ENCODE measurements around the gene ADARB1.
A peak's percentile ranks its signal among the peaks of the same experiment; 100 is the strongest.

Gene ADARB1

DNA sequence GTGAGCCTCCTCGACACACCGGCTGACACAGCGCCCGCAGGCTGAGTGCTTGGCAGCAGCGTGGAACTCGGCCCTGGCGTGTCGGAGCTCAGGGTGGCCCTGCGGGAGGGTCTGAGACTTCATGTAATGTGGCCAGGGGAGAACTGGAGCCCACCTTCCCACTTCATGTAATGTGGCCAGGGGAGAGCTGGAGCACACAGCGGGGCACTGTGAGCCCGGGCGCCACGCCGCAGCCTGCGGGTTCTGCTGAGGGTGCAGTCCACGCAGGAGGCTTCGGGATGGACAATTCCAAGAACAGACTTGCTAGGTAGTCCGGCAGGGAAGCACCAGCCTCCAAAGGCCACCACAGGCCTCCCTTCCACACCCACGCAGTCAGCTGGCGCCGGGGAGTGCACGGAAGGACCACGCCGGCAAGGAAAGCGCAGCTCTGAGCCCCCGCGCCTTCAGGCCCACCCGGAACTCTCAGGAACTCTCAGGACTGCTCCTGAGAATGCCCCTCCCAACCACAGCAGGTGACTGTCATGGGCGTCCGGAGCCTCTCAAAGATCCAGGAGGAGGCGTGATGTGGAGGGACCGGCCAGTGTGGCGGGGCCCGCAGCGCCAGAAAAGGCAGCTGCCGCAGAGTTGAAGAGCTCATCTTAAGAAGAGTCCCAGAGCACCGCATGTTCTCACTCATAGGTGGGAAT lies 19.3 kb upstream of the ADARB1 start:
- DNase-seq (ENCODE audit: low read depth in 2 of 2) = no peak

DNA sequence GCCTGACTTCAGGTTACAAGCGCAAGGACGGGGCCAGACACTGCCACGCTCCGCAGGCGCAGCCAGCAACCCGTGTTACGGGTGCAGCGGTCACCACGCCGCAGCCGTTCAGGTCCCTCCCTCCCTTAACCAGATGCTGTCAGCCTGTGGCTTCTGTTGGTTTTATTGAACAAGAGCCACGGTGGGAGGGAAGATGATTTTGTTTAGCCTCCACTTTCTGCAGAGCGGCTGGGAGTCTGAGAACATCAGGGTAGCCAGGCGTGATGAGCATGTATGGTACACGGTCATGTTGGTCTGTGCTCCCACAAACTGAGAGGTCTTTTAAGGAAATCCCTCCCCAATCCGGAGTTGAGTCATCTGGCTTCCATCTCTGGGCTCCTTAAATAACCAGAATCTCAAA lies 18.5 kb upstream of the ADARB1 start:
- no peak for DNase-seq (ENCODE audit: low read depth in 2 of 2)

DNA sequence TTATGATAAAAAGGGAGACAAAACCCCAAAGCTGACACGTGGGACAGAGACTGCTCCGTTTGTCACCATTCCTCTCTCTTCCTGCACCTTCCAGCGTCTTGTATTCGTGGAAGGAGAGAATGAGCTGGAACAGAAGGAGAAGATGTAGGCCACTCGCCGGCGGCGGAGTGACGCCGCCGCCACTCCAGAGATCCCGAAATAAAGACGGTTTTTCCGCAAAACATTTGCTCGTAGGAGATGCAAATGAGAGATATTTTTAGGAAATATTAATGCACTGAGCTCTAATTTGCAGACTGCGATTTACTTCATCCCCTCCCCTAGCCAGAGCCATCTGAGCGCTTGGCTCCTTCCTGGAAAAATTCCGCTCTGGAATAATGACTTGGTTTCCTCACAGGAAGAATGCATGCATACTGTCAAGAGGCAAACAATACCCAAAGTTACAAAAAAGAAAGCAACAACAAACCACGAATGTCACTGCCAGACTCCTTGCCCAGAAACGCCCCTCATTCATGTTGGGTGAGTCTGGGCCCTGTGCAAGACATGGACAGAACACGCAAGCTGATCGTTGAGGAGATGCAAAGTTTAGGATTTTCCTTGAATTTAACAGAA lies 18.0 kb upstream of the ADARB1 start:
- no peak for DNase-seq (ENCODE audit: low read depth in 2 of 2)

DNA sequence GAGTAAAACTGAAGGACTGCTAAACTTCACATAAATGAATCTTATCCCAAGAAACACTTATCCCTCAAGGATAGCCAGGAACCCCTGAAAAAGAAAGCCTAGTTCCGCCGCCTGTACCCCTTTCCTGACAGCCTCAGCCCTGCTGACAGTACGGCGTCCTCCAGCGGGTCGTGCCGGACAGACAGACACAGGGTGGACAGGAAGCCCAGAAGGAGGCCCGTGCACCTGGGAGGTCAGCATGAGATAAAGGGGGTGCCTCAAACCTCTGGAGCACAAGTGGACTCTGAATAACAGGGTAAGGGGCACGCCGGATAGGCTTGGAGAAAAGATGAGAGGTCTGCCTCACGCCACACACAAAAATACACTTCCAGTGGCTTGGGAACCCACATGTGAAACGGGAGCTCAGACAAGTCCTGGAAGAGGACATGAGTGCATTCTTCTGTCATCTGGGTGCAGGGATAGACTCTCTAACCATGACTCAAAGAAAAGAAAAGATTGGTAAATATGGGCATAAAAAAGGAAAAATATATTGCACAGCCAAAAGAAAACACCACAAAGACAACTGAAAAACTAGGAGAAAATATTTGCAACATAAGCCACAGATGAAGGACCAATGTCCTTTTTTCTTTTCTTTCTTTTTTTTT lies 17.3 kb upstream of the ADARB1 start:
- no peak for DNase-seq (ENCODE audit: low read depth in 2 of 2)

DNA sequence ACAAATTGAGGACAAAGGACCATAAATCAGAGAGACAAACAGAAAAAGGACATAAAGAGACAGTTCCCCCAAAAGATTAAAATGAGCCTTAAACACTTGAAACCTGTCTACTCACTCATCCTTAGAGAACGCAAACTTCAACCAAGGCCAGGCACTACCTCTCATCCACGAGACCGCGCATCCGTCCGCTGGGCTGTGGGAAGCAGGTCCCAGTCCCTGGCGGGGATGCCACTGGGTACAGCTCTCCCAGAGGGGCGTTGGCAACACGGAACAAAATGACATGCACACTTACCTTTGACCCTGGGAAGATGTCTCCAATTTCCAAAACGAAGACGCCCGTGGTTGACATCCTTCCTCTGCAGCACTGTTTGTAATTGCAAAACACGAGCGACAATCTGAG lies 16.5 kb upstream of the ADARB1 start:
- DNase-seq (ENCODE audit: low read depth in 2 of 2) = no peak

DNA sequence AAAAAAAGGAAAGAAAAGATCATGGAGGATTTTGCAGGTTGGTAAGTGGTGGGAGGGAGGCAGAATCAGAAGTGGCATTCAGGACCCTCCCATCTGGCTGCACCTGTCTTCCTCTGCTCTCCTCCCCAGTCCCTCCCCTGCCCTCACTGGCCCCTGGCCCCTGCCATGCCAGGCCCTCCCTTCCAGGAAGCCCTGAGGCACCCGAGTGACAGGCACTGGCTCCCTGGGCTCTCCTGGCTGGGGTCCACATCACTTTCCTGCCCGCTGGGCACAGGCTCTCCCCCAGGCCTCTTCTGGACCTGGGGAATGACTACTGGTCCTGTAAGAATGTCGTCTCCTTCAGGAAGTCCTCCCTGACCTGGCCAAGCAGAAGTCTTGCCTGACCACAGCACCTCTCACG lies 15.3 kb upstream of the ADARB1 start:
- no peak for DNase-seq (ENCODE audit: low read depth in 2 of 2)

DNA sequence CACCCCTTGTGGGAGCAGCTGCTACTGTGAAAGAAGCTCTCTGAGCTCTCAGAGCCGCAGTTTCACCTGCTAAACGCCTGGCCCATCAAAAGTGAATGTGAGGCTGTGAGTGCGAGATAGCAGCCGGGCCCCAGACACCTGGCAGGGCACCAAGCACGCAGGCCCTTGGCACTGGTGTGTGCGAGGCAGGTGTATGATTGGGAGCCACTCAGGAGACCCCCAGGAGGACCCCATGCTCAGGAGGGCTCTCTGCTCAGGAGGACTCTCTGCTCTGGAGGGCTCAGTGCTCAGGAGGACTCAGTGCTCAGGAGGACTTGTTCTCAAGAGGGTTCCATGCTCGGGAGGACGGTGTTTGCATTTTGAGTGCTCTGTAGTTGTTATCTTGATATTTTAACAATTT lies 14.3 kb upstream of the ADARB1 start:
- no peak for DNase-seq (ENCODE audit: low read depth in 2 of 2)

DNA sequence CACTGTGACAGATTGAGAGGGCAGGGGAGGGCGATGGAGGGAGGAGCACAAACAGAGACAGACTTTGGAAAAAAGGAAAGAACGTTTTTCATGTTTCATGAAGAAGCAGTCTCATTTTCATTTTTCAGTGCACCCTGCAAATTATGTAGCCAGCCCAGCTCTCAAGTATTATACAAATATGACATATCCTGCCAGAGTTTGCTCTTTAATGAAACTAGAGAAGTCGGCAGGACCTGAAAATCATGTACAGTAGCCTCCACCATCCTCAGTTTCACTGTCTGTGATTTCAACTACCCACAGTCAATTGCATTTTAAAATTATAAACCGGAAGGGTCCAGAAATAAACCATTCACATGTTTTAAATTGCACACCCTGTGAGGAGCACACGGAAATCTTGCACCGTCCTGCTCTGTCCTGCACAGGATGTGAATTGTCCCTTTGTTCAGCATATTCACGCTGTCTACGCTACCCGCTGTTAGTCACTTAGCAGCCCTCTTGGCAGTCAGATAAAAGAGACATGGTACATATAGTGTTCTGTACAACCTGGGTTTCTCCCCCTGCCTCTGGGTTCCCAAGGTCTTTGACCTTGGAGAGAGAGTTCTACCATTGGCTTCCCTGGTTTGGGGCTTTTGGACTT lies 13.6 kb upstream of the ADARB1 start:
- no peak for DNase-seq (ENCODE audit: low read depth in 2 of 2)

DNA sequence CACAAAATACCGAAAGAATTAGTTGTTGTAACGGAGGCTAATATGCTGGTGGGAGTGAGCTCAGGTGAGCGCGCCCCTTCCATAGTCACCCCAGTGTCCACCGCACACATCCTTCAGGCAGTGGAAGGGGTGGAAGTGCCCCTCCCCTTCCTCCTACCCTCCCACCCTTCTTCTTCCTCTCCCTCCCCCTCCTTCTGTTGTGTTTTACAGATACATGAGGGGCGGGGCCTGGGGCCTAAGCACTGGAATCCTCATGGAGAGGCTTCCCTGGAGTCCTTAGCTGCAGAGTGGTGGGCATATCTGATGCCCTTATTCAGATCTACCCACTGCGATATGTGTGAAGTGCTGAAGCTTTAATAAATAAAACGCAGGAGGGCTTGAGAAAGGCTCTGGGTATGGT lies 10.3 kb upstream of the ADARB1 start:
- no peak for DNase-seq (ENCODE audit: low read depth in 2 of 2)

DNA sequence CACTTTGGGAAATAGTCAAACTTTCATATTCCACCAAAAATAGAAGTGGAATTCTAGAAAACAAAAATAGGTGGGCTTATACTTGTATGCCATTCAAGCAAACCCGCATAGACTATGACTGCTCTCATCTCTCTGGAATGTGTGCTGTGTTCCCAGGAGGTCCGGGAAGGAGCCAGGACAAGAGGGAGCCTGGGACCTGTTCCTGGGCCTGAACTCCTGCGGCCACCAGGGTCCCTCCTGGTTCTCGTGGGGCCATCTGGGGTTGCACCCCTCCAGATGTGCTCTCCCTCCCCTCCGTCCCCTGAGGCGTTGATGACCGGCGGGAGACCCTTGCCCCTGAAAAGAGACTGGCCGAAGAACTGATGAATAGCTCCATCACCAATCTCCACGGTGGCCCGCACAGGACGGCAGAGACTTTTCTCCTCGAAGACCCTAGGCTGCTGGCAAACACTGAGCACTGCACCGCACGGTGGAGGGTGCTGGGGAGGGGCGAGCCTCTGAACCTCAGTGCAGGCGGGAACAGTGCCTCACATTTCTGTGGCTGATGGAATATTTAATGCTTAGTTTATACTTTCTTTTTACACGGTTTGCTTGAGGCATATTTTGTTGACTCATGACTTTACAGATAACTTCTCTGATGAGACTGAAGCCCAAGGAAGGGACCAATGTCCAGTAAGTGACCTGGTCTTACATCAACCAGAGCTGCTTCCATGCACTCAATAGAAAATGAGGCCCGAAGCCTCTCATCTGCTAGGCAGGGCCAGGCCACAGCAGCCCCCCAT lies 9.6 kb upstream of the ADARB1 start:
- DNase-seq (ENCODE audit: low read depth in 2 of 2) = no peak

DNA sequence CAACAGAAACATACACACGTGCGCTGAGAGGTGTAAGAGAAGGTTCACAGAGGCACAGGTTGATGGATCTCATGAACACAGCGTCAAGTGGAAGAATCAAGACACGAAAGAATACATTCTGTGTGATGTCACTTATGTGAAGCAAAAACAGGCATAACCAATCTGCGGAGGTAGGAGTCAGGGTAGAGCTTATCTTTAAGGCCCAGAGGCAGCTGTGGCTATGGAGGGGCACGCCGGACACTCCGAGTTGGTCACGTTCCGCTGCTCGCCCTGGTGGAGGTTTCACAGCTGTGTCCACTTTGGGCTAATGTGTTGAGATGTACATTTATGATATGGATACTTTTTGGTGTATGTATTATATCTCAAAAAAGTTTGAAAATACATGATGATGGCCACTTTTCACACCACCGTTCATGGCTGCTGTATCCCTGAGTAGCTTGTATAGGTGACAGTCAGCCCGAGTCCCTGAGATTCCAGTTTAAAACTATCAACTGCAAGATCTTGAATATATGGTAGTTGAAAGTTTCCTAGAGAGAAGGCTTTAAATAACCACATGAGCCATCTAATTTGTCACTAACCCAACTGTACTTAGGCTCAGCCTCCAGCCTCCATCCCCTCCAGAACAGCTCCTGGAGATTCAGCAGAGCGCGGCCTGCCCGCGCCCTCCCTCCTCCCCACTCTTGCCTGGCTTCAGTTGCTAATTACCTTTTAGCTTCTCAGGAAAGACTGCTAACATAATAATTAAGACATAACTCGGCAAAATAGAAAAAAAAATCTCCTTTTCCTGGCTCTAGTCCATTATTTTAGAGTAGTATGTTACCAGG lies 6.7 kb upstream of the ADARB1 start:
- DNase-seq (ENCODE audit: low read depth in 2 of 2) = no peak

DNA sequence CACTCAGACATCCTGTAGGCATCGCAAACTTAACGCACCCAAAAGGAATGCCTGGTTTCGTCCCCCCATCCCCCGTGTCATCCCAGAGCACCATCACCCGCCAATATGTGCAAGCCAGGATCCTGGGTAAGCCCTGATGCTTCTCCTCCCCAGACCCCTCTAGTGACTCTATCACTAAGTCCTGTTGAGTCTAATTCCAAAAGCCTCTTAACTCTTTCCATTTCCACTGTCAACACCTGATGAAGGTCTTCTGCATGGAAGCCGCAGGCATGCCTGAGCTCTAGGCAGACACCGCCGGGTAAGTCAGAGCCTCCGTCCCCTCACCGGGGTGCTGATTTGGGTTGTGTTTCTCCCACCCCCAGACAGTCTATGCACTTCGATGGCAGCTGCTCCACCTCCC lies 5.3 kb upstream of the ADARB1 start:
- no peak for DNase-seq (ENCODE audit: low read depth in 2 of 2)

DNA sequence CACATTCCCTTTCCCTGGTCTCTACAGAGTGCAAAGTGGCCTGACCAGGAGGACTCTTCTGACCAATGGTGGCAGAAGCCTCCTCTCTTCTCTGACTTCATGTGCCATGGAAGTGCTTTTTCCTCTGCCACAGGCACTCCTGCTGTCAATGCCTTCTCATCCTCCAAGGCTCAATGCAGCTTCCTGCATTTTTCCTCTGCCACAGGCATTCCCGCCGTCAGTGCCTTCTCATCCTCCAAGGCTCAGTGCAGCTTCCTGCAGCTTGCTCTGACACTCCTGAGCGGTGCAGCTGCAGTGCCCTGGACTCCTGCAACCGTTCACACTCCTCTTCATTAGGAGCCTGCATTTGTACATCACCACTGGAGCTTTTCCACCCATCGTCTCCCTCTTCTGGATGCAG lies 4.7 kb upstream of the ADARB1 start:
- no peak for DNase-seq (ENCODE audit: low read depth in 2 of 2)

DNA sequence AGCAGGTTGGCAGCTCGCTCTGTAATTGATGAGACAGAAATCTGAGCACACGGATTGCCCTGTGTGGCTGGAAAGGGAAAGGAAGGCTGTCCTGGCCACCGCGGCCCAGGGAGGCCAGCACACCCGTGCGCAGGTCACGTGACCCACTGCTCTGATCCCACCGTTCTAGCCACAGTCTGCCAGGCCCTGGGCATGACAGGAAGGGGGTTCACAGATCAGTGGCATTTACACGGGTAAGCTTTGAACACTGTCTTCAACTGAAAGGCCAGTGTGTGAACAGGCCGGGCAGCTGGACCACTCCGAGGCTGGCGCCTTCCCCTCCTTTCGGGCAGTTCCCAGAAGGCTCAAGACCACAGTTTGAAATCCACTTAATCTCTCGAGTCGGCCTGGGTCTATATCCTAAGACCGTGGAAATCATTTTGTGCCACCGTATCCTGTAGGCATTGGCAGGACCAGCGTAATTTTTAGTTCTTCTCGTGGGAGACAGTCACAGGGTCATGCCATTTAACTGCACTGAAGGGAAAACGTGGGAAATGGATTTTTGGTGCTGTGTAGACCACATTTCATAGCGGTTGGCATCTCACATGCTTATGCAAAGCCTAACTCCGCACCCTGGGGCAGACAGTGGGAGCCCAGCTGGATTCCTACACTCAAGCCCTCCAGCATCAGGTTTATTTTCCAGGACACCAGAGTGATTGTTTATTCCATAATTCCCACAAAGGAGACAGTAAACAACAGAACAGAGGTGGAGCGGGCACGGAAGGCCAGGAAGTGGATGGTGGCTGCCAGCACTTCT lies 3.1 kb upstream of the ADARB1 start:
- DNase-seq (ENCODE audit: low read depth in 2 of 2) = no peak

DNA sequence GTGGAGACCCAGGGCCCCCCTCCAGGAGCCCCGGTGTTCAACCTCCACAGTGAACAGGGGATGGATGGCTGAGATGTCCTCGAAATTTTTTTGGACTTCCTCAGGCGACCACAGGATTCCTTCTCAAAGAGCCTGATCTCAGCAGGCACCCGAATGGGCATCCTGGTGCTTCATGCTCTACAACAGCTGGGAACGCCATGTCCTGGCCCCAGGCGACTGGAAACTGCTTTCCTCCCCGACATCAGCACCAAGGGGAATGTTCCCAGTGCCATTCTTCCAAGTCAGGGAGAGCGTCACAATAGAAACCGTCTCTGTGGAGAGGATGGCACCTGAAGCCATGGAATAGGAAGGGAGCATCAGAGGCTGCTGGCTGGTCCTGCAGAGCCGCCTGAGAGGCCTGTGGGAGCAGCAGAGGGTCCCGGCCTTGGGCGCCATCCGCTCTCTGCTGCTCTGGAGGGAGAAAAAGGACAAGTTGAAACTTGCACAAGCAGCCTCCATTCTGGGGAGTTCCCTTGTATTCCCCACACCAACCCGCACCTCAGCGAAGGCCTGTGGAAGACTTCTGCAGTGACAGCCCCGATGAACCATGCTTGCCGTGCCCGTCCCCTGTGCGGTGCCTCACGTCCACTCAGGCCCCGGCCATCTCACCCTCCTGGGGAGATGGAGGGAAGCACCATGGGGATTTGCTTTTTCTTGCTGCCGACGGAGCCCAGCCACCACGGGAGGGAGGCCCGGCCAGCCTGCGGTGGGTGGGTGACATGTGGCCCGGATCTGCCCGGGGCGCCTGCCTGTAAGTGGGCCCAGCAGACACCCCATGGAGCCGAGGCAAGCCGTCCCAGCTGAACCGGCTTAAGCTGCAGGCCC lies 2.3 kb upstream of the ADARB1 start:
- no peak for DNase-seq (ENCODE audit: low read depth in 2 of 2)

DNA sequence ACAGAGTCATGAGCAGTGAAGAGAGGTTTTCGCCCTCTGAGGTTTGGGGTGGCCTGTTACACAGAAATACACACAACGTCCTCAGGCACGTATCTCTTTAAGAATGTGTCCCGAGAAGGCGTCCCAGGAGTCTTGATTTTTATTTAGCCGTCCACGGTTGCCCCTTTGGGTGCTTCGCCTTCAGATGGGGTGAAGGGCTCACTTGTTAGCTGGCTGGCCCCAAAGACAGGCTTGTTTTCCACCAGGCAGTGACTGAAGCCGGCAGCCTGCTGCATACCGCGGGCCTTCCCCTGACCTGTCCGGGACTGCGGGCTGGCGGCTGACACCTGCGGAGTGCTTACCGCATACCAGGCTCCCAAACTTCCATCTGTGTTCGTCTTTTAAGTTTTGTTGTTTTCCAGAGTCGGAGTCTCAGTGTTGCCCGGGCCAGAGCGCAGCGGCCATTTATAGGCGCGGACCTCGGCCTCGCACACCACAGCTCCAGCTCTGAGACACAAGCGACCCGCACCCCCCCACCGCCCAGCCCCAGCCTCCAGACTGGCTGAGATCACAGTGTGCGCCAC lies 1.6 kb upstream of the ADARB1 start:
- no peak for DNase-seq (ENCODE audit: low read depth in 2 of 2)

DNA sequence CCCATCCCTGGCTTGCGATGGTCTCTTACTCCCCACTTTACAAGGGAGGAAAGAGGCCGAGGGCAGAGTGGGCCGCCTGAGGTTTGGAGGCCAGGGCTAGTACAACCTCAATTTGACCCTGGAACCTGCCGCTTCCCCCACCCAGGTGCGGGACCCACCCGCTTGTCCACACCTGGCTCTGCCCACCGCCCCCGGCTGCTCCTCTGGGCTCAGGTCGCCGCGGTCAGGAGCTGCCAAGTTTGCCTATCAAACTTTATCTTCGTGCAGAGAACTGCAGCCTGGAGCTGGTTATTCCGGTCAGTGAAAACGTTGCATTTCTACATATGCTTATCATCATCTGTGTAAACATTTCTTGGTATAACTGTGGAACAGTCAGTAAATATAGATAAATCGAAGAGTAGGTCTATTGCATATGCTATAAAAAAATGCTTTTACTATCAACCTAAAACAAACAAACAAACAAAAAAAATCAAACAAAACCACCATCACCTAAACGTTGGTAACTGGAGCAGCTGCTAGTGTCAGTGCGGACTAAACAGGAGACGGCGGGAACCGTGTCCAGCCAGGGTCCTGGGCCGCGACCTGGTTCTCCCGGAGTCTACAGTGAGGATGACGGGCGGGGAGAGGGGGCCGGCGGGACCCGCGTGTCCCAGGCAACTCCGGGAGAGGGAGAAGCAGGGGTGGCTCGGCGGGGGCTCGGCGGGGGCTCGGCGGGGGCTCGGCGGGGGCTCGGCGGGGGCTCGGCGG lies 906 bp upstream of the ADARB1 start:
- no peak for DNase-seq (ENCODE audit: low read depth in 2 of 2)

DNA sequence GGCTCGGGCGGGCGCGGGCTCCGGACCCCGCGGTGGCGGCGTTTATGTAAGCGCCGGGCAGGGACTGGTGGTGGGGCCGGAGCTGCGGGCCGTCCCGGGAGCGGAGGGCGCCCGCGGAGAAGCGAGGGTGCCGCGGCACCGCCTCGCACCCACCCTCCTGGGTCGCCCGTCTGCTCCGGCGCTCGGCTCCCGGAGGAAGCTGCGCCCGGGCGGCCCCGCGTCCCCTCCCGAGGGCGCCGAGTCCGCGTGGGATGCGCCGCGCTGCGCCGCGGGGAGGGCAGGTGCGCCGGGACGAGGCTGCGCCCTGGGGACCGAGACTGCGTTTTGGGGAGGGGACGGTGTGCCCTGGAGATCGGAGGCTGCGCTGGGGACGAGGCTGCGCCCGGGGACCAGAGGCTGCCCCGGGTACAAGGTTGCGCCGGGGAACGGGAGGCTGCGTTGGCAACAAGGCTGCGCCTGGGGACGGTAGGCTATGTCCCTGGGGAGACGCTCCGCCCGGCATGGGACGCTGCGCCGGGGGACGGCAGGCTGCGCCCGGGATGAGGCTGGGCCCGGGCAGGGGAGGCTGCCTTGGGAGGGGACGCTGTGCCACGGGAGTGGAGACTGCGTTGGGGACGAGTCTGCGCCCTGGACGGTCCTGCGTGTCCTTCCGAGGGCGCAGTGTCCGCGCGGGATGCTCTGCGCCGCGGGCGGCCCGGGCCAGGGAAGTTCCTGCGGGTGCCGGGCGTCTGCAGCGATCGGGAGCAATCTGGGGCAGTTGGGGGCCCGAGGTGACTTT lies 627 bp downstream of the ADARB1 start:
- DNase-seq (ENCODE audit: low read depth in 2 of 2) = peak in 1 of 2 experiments; percentile 28
